ENCODE measurements around the gene TOP2A.

The TOP2A gene

DNA sequence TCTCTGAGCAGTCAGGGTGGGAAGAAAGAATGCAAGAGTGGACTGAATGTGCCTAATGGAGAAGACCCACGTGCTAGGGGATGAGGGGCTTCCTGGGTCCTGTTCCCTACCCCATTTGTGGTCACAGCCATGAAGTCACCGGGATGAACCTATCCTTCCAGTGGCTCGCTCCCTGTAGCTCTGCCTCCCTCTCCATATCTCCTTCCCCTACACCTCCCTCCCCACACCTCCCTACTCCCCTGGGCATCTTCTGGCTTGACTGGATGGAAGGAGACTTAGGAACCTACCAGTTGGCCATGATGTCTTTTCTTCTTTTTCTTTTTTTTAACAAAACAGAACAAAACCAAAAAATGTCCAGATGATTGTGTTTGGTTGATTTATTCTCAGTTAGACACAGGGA is 39.7 kb upstream of the TOP2A start:
- DNase-seq (ENCODE audit: low spot score in 2 of 2), result no peak
- no peak for ATAC-seq
- Mint-ChIP-seq H3K27ac (no peak overlapping the region), H3K36me3 (peaks cover 8% of the 10 kb centered on the region), H3K4me3 (no peak overlapping the region), H3K4me1 (peaks cover under 1% of the 10 kb centered on the region), H3K9me3 (no peaks in the 10 kb centered on the region)

DNA sequence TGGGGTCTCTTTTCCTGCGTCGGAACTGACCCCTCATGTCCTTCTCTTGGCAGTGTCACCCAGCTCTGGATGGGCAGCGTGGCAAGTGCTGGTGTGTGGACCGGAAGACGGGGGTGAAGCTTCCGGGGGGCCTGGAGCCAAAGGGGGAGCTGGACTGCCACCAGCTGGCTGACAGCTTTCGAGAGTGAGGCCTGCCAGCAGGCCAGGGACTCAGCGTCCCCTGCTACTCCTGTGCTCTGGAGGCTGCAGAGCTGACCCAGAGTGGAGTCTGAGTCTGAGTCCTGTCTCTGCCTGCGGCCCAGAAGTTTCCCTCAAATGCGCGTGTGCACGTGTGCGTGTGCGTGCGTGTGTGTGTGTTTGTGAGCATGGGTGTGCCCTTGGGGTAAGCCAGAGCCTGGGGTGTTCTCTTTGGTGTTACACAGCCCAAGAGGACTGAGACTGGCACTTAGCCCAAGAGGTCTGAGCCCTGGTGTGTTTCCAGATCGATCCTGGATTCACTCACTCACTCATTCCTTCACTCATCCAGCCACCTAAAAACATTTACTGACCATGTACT is 38.8 kb upstream of the TOP2A start:
- no peak overlapping the region for H3K27ac Mint-ChIP-seq
- DNase-seq (ENCODE audit: low spot score in 2 of 2) (no peak), ATAC-seq (no peak)
- H3K36me3 Mint-ChIP-seq, result peaks cover 8% of the 10 kb centered on the region
- peaks cover 6% of the 10 kb centered on the region for H3K4me1 Mint-ChIP-seq
- H3K9me3 Mint-ChIP-seq, result no peaks in the 10 kb centered on the region
- H3K4me3 Mint-ChIP-seq, result no peak overlapping the region

DNA sequence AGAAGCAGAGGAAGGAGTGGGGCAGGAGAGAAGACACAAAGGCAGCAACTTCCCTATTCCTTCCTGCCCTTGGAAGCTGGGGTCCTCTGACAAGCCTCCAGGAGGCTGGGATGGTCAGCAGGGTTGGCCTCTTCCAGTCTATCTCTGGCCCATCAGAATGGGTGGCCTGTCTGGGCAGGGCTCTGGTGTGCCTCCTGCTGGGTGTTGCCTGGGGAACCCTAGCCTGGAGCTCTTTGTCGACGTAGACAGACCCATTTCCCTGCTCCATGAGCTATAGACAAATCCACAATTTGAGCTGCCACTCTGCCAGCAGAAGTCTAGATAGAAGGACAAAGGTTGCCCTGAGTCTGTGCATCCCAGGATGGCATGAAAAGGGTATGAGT is 36.9 kb upstream of the TOP2A start:
- H3K36me3 Mint-ChIP-seq, result peaks cover 8% of the 10 kb centered on the region
- no peak for DNase-seq (ENCODE audit: low spot score in 2 of 2)
- H3K4me1 Mint-ChIP-seq, result peaks cover 6% of the 10 kb centered on the region
- no peak for ATAC-seq
- H3K9me3 Mint-ChIP-seq, result no peaks in the 10 kb centered on the region
- peak overlapping the region; percentile 63 for H3K27ac Mint-ChIP-seq
- no peak overlapping the region for H3K4me3 Mint-ChIP-seq

DNA sequence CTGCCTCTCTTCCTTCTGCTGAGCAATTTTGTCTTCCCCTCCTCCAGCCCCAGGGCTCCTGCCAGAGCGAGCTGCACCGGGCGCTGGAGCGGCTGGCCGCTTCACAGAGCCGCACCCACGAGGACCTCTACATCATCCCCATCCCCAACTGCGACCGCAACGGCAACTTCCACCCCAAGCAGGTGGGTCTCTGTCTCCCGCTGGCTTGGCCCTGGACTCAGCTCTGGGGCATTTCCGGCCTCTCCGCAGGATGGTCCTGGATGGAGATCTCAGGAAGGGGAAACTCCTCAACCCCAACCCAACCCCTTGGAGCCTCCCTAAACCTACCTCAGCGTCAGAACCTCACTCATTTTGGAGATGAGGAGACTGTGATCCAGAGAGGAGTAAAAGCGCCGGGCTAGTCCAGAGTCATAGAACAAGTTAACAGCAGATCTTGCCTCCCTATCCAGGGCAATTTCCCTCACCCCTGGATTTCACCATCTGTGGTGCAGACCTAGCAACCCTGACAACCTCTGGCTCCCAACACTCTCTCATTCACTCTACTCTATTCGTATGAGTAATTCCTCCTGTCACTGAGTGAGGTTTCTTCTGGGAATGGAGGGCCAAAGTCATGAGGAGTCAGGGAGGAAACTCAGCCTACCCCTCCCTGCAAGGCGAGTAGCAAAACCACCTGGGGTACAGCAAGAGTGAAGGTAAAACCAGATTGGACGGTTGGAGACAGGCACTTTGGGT is 36.4 kb upstream of the TOP2A start:
- no peak overlapping the region for H3K4me3 Mint-ChIP-seq
- DNase-seq (ENCODE audit: low spot score in 2 of 2) (no peak), ATAC-seq (no peak)
- peaks cover 8% of the 10 kb centered on the region for H3K36me3 Mint-ChIP-seq
- no peaks in the 10 kb centered on the region for H3K9me3 Mint-ChIP-seq
- peak overlapping the region; percentile 63 for H3K27ac Mint-ChIP-seq
- H3K4me1 Mint-ChIP-seq, result peaks cover 6% of the 10 kb centered on the region

GRCh38 chr17:40452921-40453378 is 35.3 kb upstream of the TOP2A start:
- Mint-ChIP-seq H3K4me3 (no peak overlapping the region), H3K36me3 (peaks cover 8% of the 10 kb centered on the region), H3K9me3 (no peaks in the 10 kb centered on the region), H3K27ac (peak overlapping the region; percentile 63), H3K4me1 (peaks cover 15% of the 10 kb centered on the region)
- no peak for ATAC-seq
- DNase-seq (ENCODE audit: low spot score in 2 of 2), result no peak

DNA sequence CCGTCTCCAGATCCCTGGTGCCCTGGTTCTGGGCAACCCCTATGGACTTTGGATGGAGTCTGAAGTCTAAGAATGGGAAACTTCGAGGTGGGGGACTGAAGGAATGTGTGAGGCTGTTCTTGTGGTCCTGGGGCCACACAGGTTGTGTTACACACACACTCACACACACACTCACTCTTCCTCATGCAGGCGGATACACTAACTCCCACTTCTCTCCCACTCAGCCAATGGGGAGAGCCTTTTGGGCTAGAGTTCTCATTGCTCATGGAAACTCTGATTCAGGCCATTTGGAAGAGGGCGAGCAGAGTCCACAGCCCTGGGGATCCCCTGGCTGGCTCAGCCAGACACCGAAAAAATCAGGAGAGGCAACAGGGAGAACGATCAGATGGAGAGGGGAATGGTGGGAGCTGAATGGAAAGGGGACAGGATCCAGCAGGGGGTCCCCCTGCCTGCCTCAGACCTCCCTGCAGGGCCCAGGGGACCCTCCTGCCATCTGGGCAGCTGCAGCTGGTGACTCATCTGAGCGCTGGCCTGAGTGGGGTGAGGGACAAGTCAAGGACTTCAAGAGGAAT is 34.6 kb upstream of the TOP2A start:
- H3K4me3 Mint-ChIP-seq, result no peak overlapping the region
- ATAC-seq (peak; percentile 38), DNase-seq (ENCODE audit: low spot score in 2 of 2) (no peak)
- H3K36me3 Mint-ChIP-seq, result peaks cover 8% of the 10 kb centered on the region
- H3K27ac Mint-ChIP-seq, result peak overlapping the region; percentile 71
- H3K4me1 Mint-ChIP-seq, result peaks cover 22% of the 10 kb centered on the region
- H3K9me3 Mint-ChIP-seq, result no peaks in the 10 kb centered on the region

DNA sequence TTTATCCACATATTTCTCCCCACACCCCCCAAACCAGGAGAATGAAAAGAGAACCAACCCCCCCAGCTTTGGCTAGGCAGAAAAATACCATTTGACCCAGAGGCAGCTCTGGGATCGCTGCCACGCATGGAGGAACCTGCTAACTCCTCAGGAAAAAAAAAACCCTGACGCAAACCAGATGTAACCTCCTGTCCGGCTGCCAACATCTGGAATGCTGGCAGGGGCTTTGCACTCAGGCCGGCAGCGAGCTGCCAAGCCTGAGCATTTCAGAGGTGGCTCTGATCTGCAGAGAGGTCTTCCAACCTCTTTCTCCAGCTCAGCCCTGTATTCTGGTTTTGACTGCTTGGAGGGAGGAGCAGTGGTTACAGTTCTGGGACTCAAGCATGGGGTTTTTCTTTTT is 33.7 kb upstream of the TOP2A start:
- Mint-ChIP-seq H3K9me3 (no peaks in the 10 kb centered on the region), H3K27ac (no peak overlapping the region), H3K4me3 (no peak overlapping the region), H3K4me1 (peaks cover 31% of the 10 kb centered on the region), H3K36me3 (peaks cover 8% of the 10 kb centered on the region)
- ATAC-seq, result no peak
- DNase-seq (ENCODE audit: low spot score in 2 of 2), result no peak

DNA sequence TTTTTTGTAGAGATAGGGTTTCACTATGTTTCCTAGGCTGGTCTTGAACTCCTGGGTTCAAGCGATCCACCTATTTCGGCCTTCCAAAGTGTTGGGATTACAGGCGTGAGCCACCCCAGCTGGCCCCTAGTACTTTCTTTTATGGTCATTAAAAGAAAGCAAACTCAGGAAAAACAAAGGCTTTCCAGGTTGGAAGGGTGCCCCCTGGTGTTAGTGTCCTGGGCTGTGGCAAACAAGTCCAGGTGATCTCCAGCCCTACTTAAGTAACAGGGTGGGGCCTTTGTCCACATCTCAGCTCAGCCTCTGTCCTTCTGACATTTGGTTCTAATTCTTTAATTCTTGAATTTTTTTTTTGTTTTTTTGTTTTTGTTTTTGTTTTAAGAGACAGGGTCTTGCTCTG is 32.5 kb upstream of the TOP2A start:
- no peak overlapping the region for H3K4me3 Mint-ChIP-seq
- peaks cover 37% of the 10 kb centered on the region for H3K4me1 Mint-ChIP-seq
- no peak for ATAC-seq
- no peaks in the 10 kb centered on the region for H3K9me3 Mint-ChIP-seq
- no peak overlapping the region for H3K27ac Mint-ChIP-seq
- H3K36me3 Mint-ChIP-seq, result peaks cover 3% of the 10 kb centered on the region
- DNase-seq (ENCODE audit: low spot score in 2 of 2), result no peak

- Mint-ChIP-seq H3K4me1 (peaks cover 51% of the 10 kb centered on the region), H3K4me3 (no peak overlapping the region)
- no peak for DNase-seq (ENCODE audit: low spot score in 2 of 2)
Observed at GRCh38 chr17:40448639-40449261, 31.1 kb upstream of the TOP2A start.

DNA sequence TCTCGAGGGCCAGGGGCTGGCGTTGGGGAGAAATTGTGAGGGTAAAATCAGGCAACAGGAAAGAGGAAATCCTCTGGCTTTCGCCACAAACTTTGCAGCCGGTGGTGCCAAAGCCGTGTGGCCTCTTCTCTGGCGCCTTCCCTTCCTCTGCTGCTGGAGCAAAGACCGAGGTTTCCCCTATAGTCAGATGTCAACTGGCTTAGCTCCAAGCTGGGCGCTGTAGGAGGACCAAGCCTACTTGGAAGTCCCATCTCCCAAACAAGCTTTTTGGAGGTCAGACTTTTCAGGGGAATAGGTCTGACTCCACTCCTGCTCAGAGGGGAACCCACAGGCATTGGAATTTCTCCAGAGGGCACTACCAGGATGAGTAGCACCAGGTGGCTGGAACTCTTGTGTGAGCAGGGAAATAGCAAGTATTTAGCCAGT is 30.5 kb upstream of the TOP2A start:
- H3K4me1 Mint-ChIP-seq, result peaks cover 52% of the 10 kb centered on the region
- no peak overlapping the region for H3K4me3 Mint-ChIP-seq
- H3K36me3 Mint-ChIP-seq, result peaks cover 15% of the 10 kb centered on the region
- H3K9me3 Mint-ChIP-seq, result no peaks in the 10 kb centered on the region
- no peak overlapping the region for H3K27ac Mint-ChIP-seq
- DNase-seq (ENCODE audit: low spot score in 2 of 2) (no peak), ATAC-seq (no peak)

More at GRCh38 chr17:40448639-40449261, 31.1 kb upstream of the TOP2A start:
- Mint-ChIP-seq H3K9me3 (no peaks in the 10 kb centered on the region), H3K27ac (no peak overlapping the region), H3K36me3 (peaks cover 15% of the 10 kb centered on the region)
- no peak for ATAC-seq

- no peak for DNase-seq (ENCODE audit: low spot score in 2 of 2)
- no peak for ATAC-seq
- H3K4me1 Mint-ChIP-seq, result peaks cover 52% of the 10 kb centered on the region
- H3K4me3 Mint-ChIP-seq, result peak overlapping the region; percentile 8
- peaks cover 15% of the 10 kb centered on the region for H3K36me3 Mint-ChIP-seq
- H3K9me3 Mint-ChIP-seq, result no peaks in the 10 kb centered on the region
- peak overlapping the region; percentile 48 for H3K27ac Mint-ChIP-seq
Observed at GRCh38 chr17:40447806-40448205, 30.1 kb upstream of the TOP2A start.

DNA sequence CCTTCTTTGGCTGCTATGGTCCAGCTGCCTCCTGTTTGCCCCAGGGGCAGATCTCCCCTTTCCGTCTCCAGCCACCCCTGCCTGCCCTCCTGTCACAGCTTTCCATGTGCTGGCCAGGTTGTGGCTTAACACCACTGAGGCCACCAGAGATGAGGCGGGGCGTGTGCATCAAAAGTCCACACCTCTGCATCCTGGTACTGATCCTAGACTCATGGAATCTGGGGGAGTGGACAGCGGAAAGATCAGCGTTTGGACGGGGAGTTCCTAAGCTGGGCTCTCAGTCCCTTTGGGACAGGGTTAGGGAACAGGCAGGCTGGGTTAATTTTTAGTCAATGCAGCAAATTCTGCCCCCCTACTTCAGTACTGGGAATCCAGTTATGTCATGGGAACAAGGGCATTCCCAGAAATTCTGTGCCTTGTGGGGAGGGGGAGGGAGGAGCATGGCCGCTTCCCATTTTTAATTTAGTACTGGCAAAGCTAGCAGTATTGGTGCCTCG is 29.5 kb upstream of the TOP2A start:
- Mint-ChIP-seq H3K4me1 (peaks cover 50% of the 10 kb centered on the region), H3K4me3 (peak overlapping the region; percentile 8), H3K36me3 (peaks cover 15% of the 10 kb centered on the region), H3K9me3 (no peaks in the 10 kb centered on the region), H3K27ac (peak overlapping the region; percentile 48)
- no peak for ATAC-seq
- no peak for DNase-seq (ENCODE audit: low spot score in 2 of 2)

- ATAC-seq (no peak), DNase-seq (ENCODE audit: low spot score in 2 of 2) (no peak)
- Mint-ChIP-seq H3K4me3 (peak overlapping the region; percentile 46), H3K36me3 (peaks cover 15% of the 10 kb centered on the region), H3K9me3 (no peaks in the 10 kb centered on the region), H3K27ac (no peak overlapping the region), H3K4me1 (peaks cover 46% of the 10 kb centered on the region)
Observed at GRCh38 chr17:40445751-40446468, 28.2 kb upstream of the TOP2A start.

DNA sequence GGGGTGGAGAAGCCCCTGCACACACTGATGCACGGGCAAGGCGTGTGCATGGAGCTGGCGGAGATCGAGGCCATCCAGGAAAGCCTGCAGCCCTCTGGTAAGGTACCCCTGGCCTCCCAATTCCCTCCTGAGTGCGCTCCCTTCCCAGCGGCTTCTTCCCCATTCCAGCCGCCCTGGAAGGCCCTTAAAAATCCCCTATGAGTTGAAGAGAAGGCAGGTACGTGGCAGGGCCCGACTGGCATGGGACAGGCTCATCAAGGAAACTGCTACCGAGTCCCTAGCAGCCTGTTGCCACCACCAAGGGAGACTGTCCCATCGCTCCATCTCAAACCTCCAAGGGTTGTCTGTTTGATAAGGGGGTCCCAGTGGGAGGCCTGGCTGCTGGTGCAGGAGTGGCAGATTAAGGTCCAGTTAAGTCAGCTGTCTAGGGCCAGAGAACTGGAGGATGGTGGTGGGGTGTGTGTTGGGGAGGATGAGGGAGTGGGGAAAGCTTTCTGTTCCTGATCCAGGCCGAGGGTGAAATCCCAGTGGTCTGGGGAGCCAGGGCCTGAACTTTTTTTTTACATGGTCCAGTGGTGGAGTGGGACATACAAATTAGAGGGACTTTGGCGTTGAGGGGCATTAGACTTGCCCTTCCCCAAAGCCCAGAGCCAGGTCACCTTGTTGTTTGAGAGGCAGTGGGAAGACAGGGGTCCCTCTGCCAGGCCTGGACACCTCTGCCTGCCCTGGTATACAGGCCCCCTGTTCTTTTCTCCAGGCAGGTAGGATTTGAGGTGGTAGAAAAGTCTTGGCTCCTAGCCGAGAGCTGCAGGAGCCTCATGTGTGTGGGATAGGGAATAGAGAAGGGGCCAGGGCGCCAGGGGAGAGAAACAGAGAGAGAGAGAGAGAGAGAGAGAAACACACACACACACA is 26.5 kb upstream of the TOP2A start:
- ATAC-seq, result peak; percentile 14
- Mint-ChIP-seq H3K9me3 (no peaks in the 10 kb centered on the region), H3K27ac (peak overlapping the region; percentile 23), H3K36me3 (peaks cover 15% of the 10 kb centered on the region), H3K4me1 (peaks cover 46% of the 10 kb centered on the region), H3K4me3 (peak overlapping the region; percentile 46)
- peak in 1 of 2 donors; percentile 66 for DNase-seq (ENCODE audit: low spot score in 2 of 2)

All from stimulated activated effector memory CD8-positive, alpha-beta T cell treated with anti-CD3 and anti-CD28 coated beads, Interleukin-12 subunit alpha, Interleukin-12 subunit beta, amount 100 ng/mL, for 72 hours (primary cell).